ENCODE results near the gene LRRC46. TPM values are rescaled to one million over a fixed set of nuclear protein-coding genes. Genes with fewer than 3 reads are reported as not detected.

The LRRC46 gene
- total and polyA plus RNA-seq, 9 of the 15 experiments (the other 6 are each of a cell fraction or from before 2014, with no cell fraction given), result 0.39 to 1.4 (median 0.53) TPM; not detected in 1

GRCh38 chr17:47840742-47841487, 9.4 kb downstream of the LRRC46 start, which contains the start of gene SCRN2 (continued):
- TF ChIP-seq HMGN3 (IDR thresholded peaks at IDR 0.05; ENCODE audit: borderline replicate concordance, extremely low read depth, insufficient read length, low read depth, low read length) (no peak), CREM (IDR thresholded peaks at IDR 0.05; ENCODE audit: low read depth) (peak; percentile 54), EGR1 (conservative IDR thresholded peaks at IDR 0.05) (peak; percentile 69), ZNF511 (CRISPR knock-in tag; IDR thresholded peaks at IDR 0.05) (no peak; the same call in 1 of the 2 replicates), ATF7 (IDR thresholded peaks at IDR 0.05) (peak; percentile 48; the same call in 1 of the 2 replicates), ZNF280A (IDR thresholded peaks at IDR 0.05; ENCODE audit: low read depth, partially characterized antibody) (no peak), KAT7 (CRISPR knock-in tag; IDR thresholded peaks at IDR 0.05; ENCODE audit: borderline replicate concordance) (peak; percentile 92; the same call in 1 of the 2 replicates), E2F6 (IDR thresholded peaks at IDR 0.05; ENCODE audit: borderline replicate concordance in 1 of 2, extremely low read depth in 1 of 2, insufficient read depth in 1 of 2, insufficient read length in 1 of 2, low read depth in 1 of 2, low read length in 1 of 2, poor library complexity in 1 of 2, severe bottlenecking in 1 of 2) (peak; percentile 53 to 65), ZBTB1 (CRISPR knock-in tag; IDR thresholded peaks at IDR 0.05; ENCODE audit: borderline replicate concordance, low read depth) (0 out of 2 replicates have a peak, but pooled peaks have one; percentile 57), CEBPG (CRISPR knock-in tag; IDR thresholded peaks at IDR 0.05) (no peak), CEBPG (tag; conservative IDR thresholded peaks at IDR 0.05 in 1 of 2, IDR thresholded peaks at IDR 0.05 in 1 of 2) (no peak), U2AF2 (optimal IDR thresholded peaks at IDR 0.05; ENCODE audit: low read depth, low read length) (no peak), SNIP1 (IDR thresholded peaks at IDR 0.05; ENCODE audit: low read depth) (no peak), SOX6 (IDR thresholded peaks at IDR 0.05) (no peak), CBX3 (IDR thresholded peaks at IDR 0.05; ENCODE audit: borderline replicate concordance in 1 of 2, low read length in 2 of 2) (peak in 1 of 2 experiments; percentile 72; a peak in 1 of 3 replicates), HNRNPLL (IDR thresholded peaks at IDR 0.05; ENCODE audit: low read depth, low read length, poor library complexity, severe bottlenecking) (peak; percentile 40), ZBTB33 (CRISPR knock-in tag; IDR thresholded peaks at IDR 0.05) (peak; percentile 86; the same call in 1 of the 2 replicates), OTX1 (CRISPR knock-in tag; IDR thresholded peaks at IDR 0.05) (peak; percentile 70; the same call in 1 of the 2 replicates), RAD21 (CRISPR knock-in tag; conservative IDR thresholded peaks at IDR 0.05 in 1 of 2, IDR thresholded peaks at IDR 0.05 in 1 of 2) (peak; percentile 99), RB1 (IDR thresholded peaks at IDR 0.05; ENCODE audit: low read depth) (peak; percentile 77), ZNF324 (CRISPR knock-in tag; IDR thresholded peaks at IDR 0.05) (no peak)
